NB4 (cell line): ENCODE results near the gene SLC16A9.

Source experiments
- DNase-seq: peaks from one replicate; pipeline ENCODE4 v3.0.0; 2010; ENCODE audit warnings: low read depth
- H3K4me3 ChIP-seq: one replicate; pipeline ENCODE4 v1.5.1; 2011; ENCODE audit warnings: mild to moderate bottlenecking, low read depth, low read length, moderate library complexity
- MYC ChIP-seq: IDR thresholded peaks from 2 replicates; pipeline ENCODE4 v1.6.1; 2011; ENCODE audit warnings: low read depth, low read length
- POLR2A ChIP-seq: IDR thresholded peaks from 2 replicates; pipeline ENCODE4 v1.6.1; 2011; ENCODE audit warnings: mild to moderate bottlenecking; ENCODE audit not compliant: insufficient read length; ENCODE audit errors: extremely low read depth
- TF ChIP-seq, protein P1 (sequence below): IDR thresholded peaks from 2 replicates; pipeline ENCODE4 v1.6.1; 2011; ENCODE audit warnings: low read depth, low read length
- TF ChIP-seq, protein P2 (sequence below): IDR thresholded peaks from one replicate; pipeline ENCODE4 v1.5.1; 2012; ENCODE audit warnings: low read depth, low read length

The SLC16A9 gene

DNA sequence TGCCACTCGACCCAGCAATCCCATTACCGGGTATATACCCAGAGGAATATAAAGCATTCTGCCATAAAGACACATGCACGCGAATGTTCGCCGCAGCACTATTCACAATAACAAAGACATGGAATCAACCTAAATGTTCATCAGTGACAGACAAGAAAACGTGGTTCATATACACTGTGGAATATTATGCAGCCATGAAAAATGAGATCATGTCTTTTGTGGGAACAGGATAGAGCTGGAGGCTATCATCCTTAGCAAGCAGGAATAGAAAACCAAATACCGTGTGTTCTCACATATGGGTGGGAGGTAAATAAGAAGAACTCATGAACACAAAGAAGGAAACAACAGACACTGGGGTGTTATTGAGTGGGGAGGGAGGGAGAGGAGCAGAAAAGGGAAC, 84.7 kb downstream of the SLC16A9 start:
- H3K4me3 ChIP-seq: no peak overlapping the region
- TF ChIP-seq MYC (no peak), POLR2A (no peak)
- TF ChIP-seq, protein P1, sequence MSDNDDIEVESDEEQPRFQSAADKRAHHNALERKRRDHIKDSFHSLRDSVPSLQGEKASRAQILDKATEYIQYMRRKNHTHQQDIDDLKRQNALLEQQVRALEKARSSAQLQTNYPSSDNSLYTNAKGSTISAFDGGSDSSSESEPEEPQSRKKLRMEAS: no peak
- TF ChIP-seq, protein P2, sequence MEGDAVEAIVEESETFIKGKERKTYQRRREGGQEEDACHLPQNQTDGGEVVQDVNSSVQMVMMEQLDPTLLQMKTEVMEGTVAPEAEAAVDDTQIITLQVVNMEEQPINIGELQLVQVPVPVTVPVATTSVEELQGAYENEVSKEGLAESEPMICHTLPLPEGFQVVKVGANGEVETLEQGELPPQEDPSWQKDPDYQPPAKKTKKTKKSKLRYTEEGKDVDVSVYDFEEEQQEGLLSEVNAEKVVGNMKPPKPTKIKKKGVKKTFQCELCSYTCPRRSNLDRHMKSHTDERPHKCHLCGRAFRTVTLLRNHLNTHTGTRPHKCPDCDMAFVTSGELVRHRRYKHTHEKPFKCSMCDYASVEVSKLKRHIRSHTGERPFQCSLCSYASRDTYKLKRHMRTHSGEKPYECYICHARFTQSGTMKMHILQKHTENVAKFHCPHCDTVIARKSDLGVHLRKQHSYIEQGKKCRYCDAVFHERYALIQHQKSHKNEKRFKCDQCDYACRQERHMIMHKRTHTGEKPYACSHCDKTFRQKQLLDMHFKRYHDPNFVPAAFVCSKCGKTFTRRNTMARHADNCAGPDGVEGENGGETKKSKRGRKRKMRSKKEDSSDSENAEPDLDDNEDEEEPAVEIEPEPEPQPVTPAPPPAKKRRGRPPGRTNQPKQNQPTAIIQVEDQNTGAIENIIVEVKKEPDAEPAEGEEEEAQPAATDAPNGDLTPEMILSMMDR: no peak
- no peak for DNase-seq

DNA sequence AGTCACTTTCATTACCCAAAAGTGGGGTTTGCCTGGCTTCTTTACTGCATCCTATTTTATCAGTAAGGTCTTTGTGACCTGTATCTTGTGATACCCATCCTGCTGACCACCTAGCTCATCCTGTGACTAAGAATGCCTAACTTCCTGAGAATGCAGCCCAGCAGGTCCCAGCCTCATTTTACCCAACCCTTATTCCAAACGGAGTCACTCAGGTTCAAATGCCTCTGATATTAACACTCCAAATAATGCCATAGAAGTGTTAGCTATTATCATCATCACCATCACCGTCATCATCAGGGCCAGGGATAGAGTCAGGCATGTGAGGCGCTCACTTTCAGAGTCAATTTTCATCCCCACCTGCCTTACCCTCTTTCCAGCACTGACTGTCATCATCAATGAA, 85.5 kb downstream of the SLC16A9 start:
- TF ChIP-seq POLR2A (no peak), MYC (no peak)
- TF ChIP-seq, protein P2: no peak
- TF ChIP-seq, protein P1: no peak
- no peak overlapping the region for H3K4me3 ChIP-seq
- DNase-seq: no peak

DNA sequence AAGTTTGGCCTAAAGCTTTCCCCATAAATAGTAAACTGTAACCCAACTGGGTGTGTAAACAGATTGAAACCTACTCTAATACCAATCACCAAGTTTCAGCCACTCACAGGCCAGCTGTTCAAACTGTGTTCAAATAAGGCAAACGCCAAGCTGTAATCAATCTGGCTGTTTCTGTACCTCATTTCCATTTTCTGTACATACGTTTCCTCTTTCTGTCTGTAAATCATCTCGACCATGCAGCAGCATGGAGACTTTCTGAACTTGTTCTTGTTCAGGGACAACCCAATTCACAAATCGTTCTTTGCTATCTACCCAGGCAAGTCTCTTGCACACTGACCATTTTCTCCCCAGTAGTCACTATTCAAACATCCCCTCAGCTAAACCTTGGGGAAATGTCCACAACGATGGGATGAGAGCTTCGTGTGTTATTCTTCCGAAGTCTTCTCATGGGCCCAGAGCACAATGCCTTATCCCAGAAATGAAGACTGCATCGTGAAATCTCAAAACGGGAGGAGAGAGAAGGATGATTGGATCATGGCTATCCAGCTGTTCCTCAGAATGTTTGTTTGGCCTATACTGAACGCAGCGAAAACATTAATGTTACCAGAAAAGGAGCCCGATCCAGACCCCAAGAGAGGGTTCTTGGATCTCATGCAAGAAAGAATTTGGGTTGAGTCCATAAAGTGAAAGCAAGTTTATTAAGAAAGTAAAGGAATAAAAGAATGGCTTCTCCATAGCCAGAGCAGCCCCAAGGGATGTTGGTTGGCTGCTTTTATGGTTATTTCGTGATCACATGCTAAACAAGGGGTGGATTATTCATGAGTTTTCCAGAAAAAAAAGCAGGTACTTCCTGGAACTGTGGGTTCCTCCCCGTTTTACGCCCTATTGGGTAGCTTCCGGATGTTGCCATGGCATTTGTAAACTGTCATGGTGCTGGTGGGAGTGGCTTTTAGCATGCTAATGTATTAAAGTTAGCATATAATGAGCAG, 86.2 kb downstream of the SLC16A9 start:
- no peak for DNase-seq
- no peak overlapping the region for H3K4me3 ChIP-seq
- TF ChIP-seq, protein P2: no peak
- TF ChIP-seq MYC: no peak
- TF ChIP-seq POLR2A: no peak
- TF ChIP-seq, protein P1: no peak

DNA sequence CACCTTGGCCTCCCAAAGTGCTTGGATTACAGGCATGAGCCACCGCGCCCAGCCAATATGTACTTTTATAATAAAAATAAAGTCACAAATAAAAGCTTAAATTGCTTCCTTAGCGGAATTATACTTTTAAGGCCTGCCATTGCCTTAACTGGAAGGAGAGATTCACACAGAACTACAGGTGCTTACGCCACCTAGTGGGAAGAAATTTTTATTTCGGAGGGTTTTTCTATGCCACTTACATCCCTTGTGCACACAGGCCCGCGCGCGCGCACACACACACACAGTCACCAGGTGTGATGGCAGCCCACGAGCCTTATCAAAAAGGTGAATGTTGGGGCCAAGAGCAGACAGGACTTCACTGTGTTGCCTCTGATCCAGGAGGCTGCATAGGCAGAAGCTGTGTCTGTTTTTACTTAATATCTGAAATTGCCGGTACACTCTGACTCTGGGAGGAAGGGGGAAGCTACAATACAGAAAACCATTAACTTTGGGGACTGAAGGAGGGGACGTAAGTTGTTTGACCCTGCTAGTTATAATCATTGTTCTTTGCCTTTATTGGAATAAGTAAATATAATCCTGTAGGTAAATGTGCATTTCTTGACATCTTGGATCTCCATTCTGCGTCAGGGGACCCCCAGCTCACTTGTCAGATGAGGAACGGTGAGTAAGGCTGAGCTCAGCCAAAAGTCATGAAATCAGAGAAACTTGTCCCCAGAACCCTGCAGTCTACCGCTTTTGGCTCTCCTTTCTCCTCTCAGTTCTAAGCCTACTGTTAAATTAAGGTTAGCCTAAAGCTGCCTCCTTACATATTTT, 87.1 kb downstream of the SLC16A9 start:
- TF ChIP-seq POLR2A (no peak), MYC (no peak)
- TF ChIP-seq, protein P2: peak; percentile 56
- TF ChIP-seq, protein P1: no peak
- no peak overlapping the region for H3K4me3 ChIP-seq
- DNase-seq: peak; percentile 60

DNA sequence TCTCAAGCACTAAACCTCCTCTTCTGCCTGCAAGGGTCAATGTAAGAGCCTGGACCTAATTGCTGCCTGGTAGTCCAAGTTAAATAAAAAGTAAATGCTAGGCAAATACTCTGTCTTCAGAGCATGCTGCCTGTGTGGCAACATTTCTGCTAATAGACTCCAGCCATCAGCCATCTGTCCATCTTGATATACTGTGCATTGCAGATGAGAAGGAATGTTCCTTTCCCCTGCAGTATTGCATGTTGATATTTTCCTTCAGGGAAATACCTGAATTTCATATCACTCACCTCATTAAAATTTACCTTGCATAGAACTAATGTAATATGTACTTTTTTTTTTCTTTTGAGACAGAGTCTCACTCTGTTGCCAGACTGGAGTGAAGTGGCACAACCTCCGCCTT, 87.9 kb downstream of the SLC16A9 start:
- no peak for TF ChIP-seq POLR2A
- TF ChIP-seq MYC: no peak
- TF ChIP-seq, protein P1: no peak
- TF ChIP-seq, protein P2: no peak
- no peak overlapping the region for H3K4me3 ChIP-seq
- no peak for DNase-seq
